Muscle layer of duodenum (tissue), 2 donors: ENCODE measurements around the gene LMNTD2.

Experiments
- H3K27ac ChIP-seq: one replicate; pipeline ENCODE4 v1.7.0; 2013; ENCODE audit warnings: mild to moderate bottlenecking, low read length
- H3K27me3 ChIP-seq: one replicate; pipeline ENCODE4 v1.7.0; 2013; ENCODE audit warnings: low read depth, mild to moderate bottlenecking, control low read depth, low read length
- H3K36me3 ChIP-seq, 2 donors: one replicate each; pipeline ENCODE4 v1.7.0; 2013; ENCODE audit warnings: low read length in 2 of 2, control low read depth in 1 of 2, mild to moderate bottlenecking in 1 of 2; ENCODE audit not compliant: insufficient read depth in 2 of 2, control insufficient read depth in 1 of 2
- H3K4me1 ChIP-seq, 2 donors: one replicate each; pipeline ENCODE4 v1.7.0; 2013; ENCODE audit warnings: low read length in 2 of 2, mild to moderate bottlenecking in 2 of 2, control low read depth in 1 of 2, moderate library complexity in 1 of 2; ENCODE audit not compliant: insufficient read depth in 2 of 2, control insufficient read depth in 1 of 2
- H3K4me3 ChIP-seq, 2 donors: one replicate each; pipeline ENCODE4 v1.7.0; 2013; ENCODE audit warnings: low read length in 2 of 2, low read depth in 1 of 2, mild to moderate bottlenecking in 1 of 2
- H3K9me3 ChIP-seq, 2 donors: one replicate each; pipeline ENCODE4 v1.7.0; 2013; ENCODE audit warnings: low read length in 2 of 2, control low read depth in 1 of 2, mild to moderate bottlenecking in 1 of 2; ENCODE audit not compliant: control insufficient read depth in 1 of 2
- donor health status: healthy.

The LMNTD2 gene

GRCh38 chr11:556662-557256 lies 3.8 kb downstream of the LMNTD2 start:
- Histone ChIP-seq H3K36me3 (no peaks in the 10 kb centered on the region), H3K4me1 (peaks cover 0 to 31% of the 10 kb centered on the region in 2 donors), H3K27me3 (peaks cover 16% of the 10 kb centered on the region), H3K27ac (no peak overlapping the region), H3K9me3 (no peaks in the 10 kb centered on the region), H3K4me3 (no peak overlapping the region)

GRCh38 chr11:555780-556661 lies 4.5 kb downstream of the LMNTD2 start:
- H3K9me3 ChIP-seq: no peaks in the 10 kb centered on the region
- peaks cover 16% of the 10 kb centered on the region for H3K27me3 ChIP-seq
- peak overlapping the region in 1 of 2 donors; percentile 45 for H3K4me3 ChIP-seq
- no peaks in the 10 kb centered on the region for H3K36me3 ChIP-seq
- H3K4me1 ChIP-seq: peaks cover 0 to 24% of the 10 kb centered on the region in 2 donors
- no peak overlapping the region for H3K27ac ChIP-seq

- no peak overlapping the region for H3K27ac ChIP-seq
- no peaks in the 10 kb centered on the region for H3K36me3 ChIP-seq
- H3K9me3 ChIP-seq: no peaks in the 10 kb centered on the region
- peak overlapping the region in 1 of 2 donors; percentile 45 for H3K4me3 ChIP-seq
- peaks cover 0 to 23% of the 10 kb centered on the region in 2 donors for H3K4me1 ChIP-seq
- H3K27me3 ChIP-seq: peaks cover 16% of the 10 kb centered on the region
These were observed 5.2 kb downstream of the LMNTD2 start for GRCh38 chr11:555227-555779.

GRCh38 chr11:554428-555226 lies 5.9 kb downstream of the LMNTD2 start:
- Histone ChIP-seq H3K36me3 (no peaks in the 10 kb centered on the region), H3K4me3 (no peak overlapping the region), H3K27me3 (peaks cover 16% of the 10 kb centered on the region), H3K9me3 (no peaks in the 10 kb centered on the region), H3K27ac (no peak overlapping the region), H3K4me1 (peaks cover 0 to 16% of the 10 kb centered on the region in 2 donors)

- peaks cover 16% of the 10 kb centered on the region for H3K27me3 ChIP-seq
- peaks cover 0 to 16% of the 10 kb centered on the region in 2 donors for H3K4me1 ChIP-seq
- no peak overlapping the region for H3K4me3 ChIP-seq
- H3K27ac ChIP-seq: no peak overlapping the region
- H3K9me3 ChIP-seq: no peaks in the 10 kb centered on the region
- no peaks in the 10 kb centered on the region for H3K36me3 ChIP-seq
These were observed 6.6 kb downstream of the LMNTD2 start for GRCh38 chr11:553988-554340.

- peaks cover 0 to 16% of the 10 kb centered on the region in 2 donors for H3K4me1 ChIP-seq
- peaks cover 16% of the 10 kb centered on the region for H3K27me3 ChIP-seq
- no peaks in the 10 kb centered on the region for H3K36me3 ChIP-seq
- H3K9me3 ChIP-seq: no peaks in the 10 kb centered on the region
- no peak overlapping the region for H3K4me3 ChIP-seq
- no peak overlapping the region for H3K27ac ChIP-seq
These were observed 7.2 kb downstream of the LMNTD2 start for GRCh38 chr11:553083-553987.

- Histone ChIP-seq H3K4me3 (no peak overlapping the region), H3K36me3 (no peaks in the 10 kb centered on the region), H3K27ac (no peak overlapping the region), H3K4me1 (peaks cover 0 to 16% of the 10 kb centered on the region in 2 donors), H3K27me3 (peaks cover 10% of the 10 kb centered on the region), H3K9me3 (no peaks in the 10 kb centered on the region)
These were observed 8.9 kb downstream of the LMNTD2 start for GRCh38 chr11:551596-551995.

GRCh38 chr11:551131-551530 lies 9.4 kb downstream of the LMNTD2 start:
- Histone ChIP-seq H3K27me3 (peaks cover 10% of the 10 kb centered on the region), H3K9me3 (no peaks in the 10 kb centered on the region), H3K36me3 (no peaks in the 10 kb centered on the region), H3K4me3 (no peak overlapping the region), H3K4me1 (peaks cover 0 to 13% of the 10 kb centered on the region in 2 donors), H3K27ac (no peak overlapping the region)

GRCh38 chr11:550746-551085 lies 9.8 kb downstream of the LMNTD2 start:
- peaks cover 0 to 11% of the 10 kb centered on the region in 2 donors for H3K4me1 ChIP-seq
- H3K27ac ChIP-seq: no peak overlapping the region
- H3K27me3 ChIP-seq: peaks cover 10% of the 10 kb centered on the region
- no peaks in the 10 kb centered on the region for H3K36me3 ChIP-seq
- no peak overlapping the region for H3K4me3 ChIP-seq
- H3K9me3 ChIP-seq: no peaks in the 10 kb centered on the region

GRCh38 chr11:550021-550745 lies 10.4 kb downstream of the LMNTD2 start:
- peaks cover 10% of the 10 kb centered on the region for H3K27me3 ChIP-seq
- peaks cover 0 to 6% of the 10 kb centered on the region in 2 donors for H3K4me1 ChIP-seq
- no peak overlapping the region for H3K4me3 ChIP-seq
- H3K36me3 ChIP-seq: no peaks in the 10 kb centered on the region
- no peak overlapping the region for H3K27ac ChIP-seq
- H3K9me3 ChIP-seq: no peaks in the 10 kb centered on the region
